IMR-90 (cell line): ENCODE results near the gene B3GNT5. TPM values are rescaled to one million over a fixed set of nuclear protein-coding genes. Genes with fewer than 3 reads are reported as not detected.

Source experiments
- ATAC-seq: fragments of 200-7000 bp; cut with Tn5 transposase; 2 replicates; pipeline ENCODE4 v1.9.1; 2020; ENCODE audit warnings: low read depth, mild to moderate bottlenecking, moderate library complexity
- BruUV-seq: library from RNA; stranded (reverse); fragments of 400-500 nt; replicated peaks from 2 replicates; lab custom pipeline; 2021; lab: Mats Ljungman, UMichigan
- CTCF ChIA-PET: fragments of 300-600 bp; formaldehyde crosslinking; extraction: SDS; loops from one replicate; lab custom pipeline; 2021; ENCODE audit warnings: antibody characterized with exemption; lab: Yijun Ruan, JAX
- POLR2A ChIA-PET: fragments of 300-600 bp; sonication (Branson Sonifier 250); formaldehyde crosslinking; loops from one replicate; lab custom pipeline; 2022; ENCODE audit warnings: antibody characterized with exemption; ENCODE audit not compliant: unreplicated experiment; lab: Charles Lee
- DNase-seq: peaks from one replicate; pipeline ENCODE4 v3.0.0; 2013
- H2AFZ ChIP-seq: replicated peaks from 2 replicates; pipeline ENCODE3; 2013; ENCODE audit warnings: low read length, mild to moderate bottlenecking; ENCODE audit not compliant: poor library complexity
- H2AK5ac ChIP-seq: 2 replicates; pipeline ENCODE4 v1.6.1; 2013; ENCODE audit warnings: low read depth, low read length, inconsistent platforms
- H2AK9ac ChIP-seq: replicated peaks from 2 replicates; pipeline ENCODE3; 2013; ENCODE audit warnings: mild to moderate bottlenecking, low read depth, low read length, moderate library complexity; ENCODE audit not compliant: poor library complexity
- H2BK120ac ChIP-seq: 2 replicates; pipeline ENCODE4 v1.6.1; 2013; ENCODE audit warnings: low read depth, low read length, inconsistent platforms
- H2BK15ac ChIP-seq: 3 replicates; pipeline ENCODE4 v1.6.1; 2013; ENCODE audit warnings: low read depth, low read length, inconsistent platforms
- H2BK20ac ChIP-seq: 2 replicates; pipeline ENCODE4 v1.6.1; 2013; ENCODE audit warnings: low read depth, mild to moderate bottlenecking, inconsistent platforms, low read length, moderate library complexity
- H2BK5ac ChIP-seq: 2 replicates; pipeline ENCODE4 v1.6.1; 2013; ENCODE audit warnings: mild to moderate bottlenecking, low read depth, low read length, inconsistent platforms; ENCODE audit not compliant: poor library complexity, severe bottlenecking
- H3K14ac ChIP-seq: replicated peaks from 2 replicates; pipeline ENCODE4 v1.6.1; 2013; ENCODE audit warnings: low read depth, low read length, inconsistent platforms
- H3K18ac ChIP-seq: 2 replicates; pipeline ENCODE4 v1.6.1; 2013; ENCODE audit warnings: low read depth, low read length, control low read depth
- H3K23ac ChIP-seq: 2 replicates; pipeline ENCODE4 v1.6.1; 2013; ENCODE audit warnings: low read depth, low read length, inconsistent platforms
- H3K27ac ChIP-seq: 2 replicates; pipeline ENCODE4 v1.5.1; 2013; ENCODE audit warnings: mild to moderate bottlenecking, control low read depth, low read length; ENCODE audit not compliant: insufficient read depth
- H3K27me3 ChIP-seq: 2 replicates; pipeline ENCODE4 v1.6.1; 2013; ENCODE audit warnings: low read length; ENCODE audit not compliant: control insufficient read depth, insufficient read depth
- H3K36me3 ChIP-seq: 2 replicates; pipeline ENCODE4 v1.6.1; 2013; ENCODE audit warnings: low read length, mixed read lengths; ENCODE audit not compliant: control insufficient read depth, insufficient read depth
- H3K4ac ChIP-seq: 2 replicates; pipeline ENCODE4 v1.6.1; 2013; ENCODE audit warnings: low read depth, low read length, inconsistent platforms
- H3K4me1 ChIP-seq: 2 replicates; pipeline ENCODE4 v1.6.1; 2013; ENCODE audit warnings: low read length, mixed read lengths; ENCODE audit not compliant: control insufficient read depth, insufficient read depth
- H3K4me2 ChIP-seq: 2 replicates; pipeline ENCODE4 v1.6.1; 2013; ENCODE audit warnings: low read depth, mild to moderate bottlenecking, control low read depth, low read length, moderate library complexity
- H3K4me3 ChIP-seq: 2 replicates; pipeline ENCODE4 v1.5.1; 2013; ENCODE audit warnings: low read depth, mild to moderate bottlenecking, control low read depth, low read length, moderate library complexity; ENCODE audit not compliant: insufficient read depth
- H3K56ac ChIP-seq: 2 replicates; pipeline ENCODE4 v1.6.1; 2013; ENCODE audit warnings: low read length, inconsistent platforms; ENCODE audit not compliant: insufficient read depth; ENCODE audit errors: extremely low read depth
- H3K79me1 ChIP-seq, 2 experiments: 2 replicates each; pipeline ENCODE4 v1.6.1; 2013; ENCODE audit warnings: low read length in 2 of 2, inconsistent platforms in 1 of 2, low read depth in 1 of 2
- H3K9ac ChIP-seq: 2 replicates; pipeline ENCODE4 v1.6.1; 2013; ENCODE audit warnings: low read depth, low read length, control low read depth
- H3K9me1 ChIP-seq: 2 replicates; pipeline ENCODE4 v1.6.1; 2013; ENCODE audit warnings: low read length, inconsistent platforms; ENCODE audit not compliant: insufficient read depth
- H3K9me3 ChIP-seq: 2 replicates; pipeline ENCODE4 v1.6.1; 2013; ENCODE audit warnings: low read length; ENCODE audit not compliant: control insufficient read depth, insufficient read depth
- H4K20me1 ChIP-seq: 2 replicates; pipeline ENCODE4 v1.6.1; 2013; ENCODE audit warnings: low read length, inconsistent platforms; ENCODE audit not compliant: insufficient read depth
- H4K5ac ChIP-seq: 2 replicates; pipeline ENCODE4 v1.6.1; 2013; ENCODE audit warnings: mild to moderate bottlenecking, low read depth, low read length, control low read depth
- H4K8ac ChIP-seq, 2 experiments: 2 replicates each; pipeline ENCODE4 v1.6.1; 2013; ENCODE audit warnings: low read depth in 2 of 2, low read length in 2 of 2, control low read depth in 1 of 2, inconsistent platforms in 1 of 2
- H4K91ac ChIP-seq: 2 replicates; pipeline ENCODE4 v1.6.1; 2013; ENCODE audit warnings: low read depth, low read length, inconsistent platforms; ENCODE audit not compliant: insufficient read depth
- MAFK ChIP-seq: IDR thresholded peaks from 2 replicates; pipeline ENCODE4 v1.6.1; 2012; ENCODE audit warnings: low read depth, low read length, improper control_type of control experiment
- MXI1 ChIP-seq: IDR thresholded peaks from 2 replicates; pipeline ENCODE4 v1.6.1; 2012; ENCODE audit warnings: low read depth, mild to moderate bottlenecking, low read length, moderate library complexity, borderline replicate concordance
- WGBS, 2 experiments: methylation state at CpG; one replicate each; pipeline versions ENCODE4 v1.1.5 to v1.1.7; 2013; ENCODE audit warnings: missing lambda C conversion rate in 2 of 2; ENCODE audit not compliant: insufficient read length in 1 of 2; ENCODE audit errors: extremely low coverage in 2 of 2; 5-methylcytosine and 5-hydroxymethylcytosine counted together
- dilution Hi-C: fragments of 300-500 bp; cut with HindIII; formaldehyde crosslinking; loops from one replicate; pipeline ENCODE4 v1.14.3; 2018; ENCODE audit warnings: low sequenced_read_pairs; ENCODE audit not compliant: unreplicated experiment
- in situ Hi-C: fragments of 300-500 bp; cut with MboI; formaldehyde crosslinking; loops from 3 replicates; pipeline ENCODE4 v1.14.3; 2019; ENCODE audit warnings: low sequenced_read_pairs, inconsistent platforms, mixed read lengths
- intact Hi-C: fragments of 100-400 bp; cut with micrococcal nuclease; formaldehyde crosslinking; loops from 2 replicates; pipeline ENCODE4 v1.10.0; 2022
- polyA plus RNA-seq, 3 experiments: library from polyadenylated mRNA; depleted of rRNA; stranded (reverse); fragments of >200 nt; gene quantifications; 2 replicates each; pipeline ENCODE4 v1.2.3, GENCODE V29; 2012; ENCODE audit warnings: low replicate concordance in 1 of 3
- total RNA-seq: library from RNA; depleted of rRNA; stranded (reverse); fragments of >200 nt; gene quantifications from 2 replicates; pipeline ENCODE4 v1.2.3, GENCODE V29; 2012

The B3GNT5 gene
- total and polyA plus RNA-seq, 2 of the 4 experiments (the other 2 are of a cell fraction), result 1.6 to 3.4 TPM

GRCh38 chr3:183229178-183229577 is 23.9 kb upstream of the B3GNT5 start:
- Histone ChIP-seq H2AK9ac (no peak overlapping the region), H3K4ac (no peak overlapping the region), H3K23ac (no peak overlapping the region), H3K18ac (no peak overlapping the region), H3K79me1 (no peaks in the 10 kb centered on the region), H3K27ac (no peak overlapping the region), H3K4me2 (no peak overlapping the region), H2BK20ac (no peak overlapping the region), H3K4me1 (no peaks in the 10 kb centered on the region), H3K56ac (no peak overlapping the region), H2BK120ac (no peak overlapping the region), H3K4me3 (no peak overlapping the region), H3K9me1 (no peaks in the 10 kb centered on the region), H4K91ac (no peak overlapping the region), H4K20me1 (no peaks in the 10 kb centered on the region), H3K14ac (no peak overlapping the region), H2BK5ac (no peak overlapping the region), H2AFZ (no peak overlapping the region), H3K9ac (no peak overlapping the region), H3K9me3 (no peaks in the 10 kb centered on the region), H4K5ac (no peak overlapping the region), H2BK15ac (no peak overlapping the region), H3K36me3 (no peaks in the 10 kb centered on the region), H4K8ac (no peak overlapping the region), H3K27me3 (peaks cover 22% of the 10 kb centered on the region), H2AK5ac (no peak overlapping the region)
- WGBS, 2 experiments, result no CpG with 5 or more reads among the region's 1 CpG
- CTCF ChIA-PET, result no interaction called here
- no peak for TF ChIP-seq MXI1
- TF ChIP-seq MAFK, result peak; percentile 79
- POLR2A ChIA-PET, result no interaction called here
- intact Hi-C loops (no loop called here), in situ Hi-C loops (no loop called here), dilution Hi-C loops (no loop called here)
- DNase-seq (no peak), ATAC-seq (no peak)
- no TSS peak for BruUV-seq
